T-helper 1 cell (primary cell): ENCODE data around the gene C12orf56.
"Not testable (repeated sequence)": the region's sequence is repeated elsewhere in the genome, so short reads cannot be mapped to it uniquely, and the experiment has no call there.

Source experiments
- DNase-seq, 5 donors: peaks; one replicate each; pipeline ENCODE4 v3.0.0-alpha.2; 2012 to 2020

C12orf56 gene

GRCh38 chr12:64296301-64296700 lies 94.3 kb downstream of the C12orf56 start:
- DNase-seq: no peak

GRCh38 chr12:64293654-64294364 lies 96.7 kb downstream of the C12orf56 start:
- no peak for DNase-seq

- DNase-seq: not testable (repeated sequence)
These were observed 97.4 kb downstream of the C12orf56 start for GRCh38 chr12:64293174-64293573.

GRCh38 chr12:64286521-64286920 lies 104.0 kb downstream of the C12orf56 start:
- no peak for DNase-seq

GRCh38 chr12:64284256-64284655 lies 106.3 kb downstream of the C12orf56 start:
- no peak for DNase-seq

GRCh38 chr12:64278421-64278820 lies 112.1 kb downstream of the C12orf56 start:
- DNase-seq: no peak

- DNase-seq: peak in 1 of 5 donors; percentile 11
These were observed 116.8 kb downstream of the C12orf56 start for GRCh38 chr12:64273527-64274403.

DNA sequence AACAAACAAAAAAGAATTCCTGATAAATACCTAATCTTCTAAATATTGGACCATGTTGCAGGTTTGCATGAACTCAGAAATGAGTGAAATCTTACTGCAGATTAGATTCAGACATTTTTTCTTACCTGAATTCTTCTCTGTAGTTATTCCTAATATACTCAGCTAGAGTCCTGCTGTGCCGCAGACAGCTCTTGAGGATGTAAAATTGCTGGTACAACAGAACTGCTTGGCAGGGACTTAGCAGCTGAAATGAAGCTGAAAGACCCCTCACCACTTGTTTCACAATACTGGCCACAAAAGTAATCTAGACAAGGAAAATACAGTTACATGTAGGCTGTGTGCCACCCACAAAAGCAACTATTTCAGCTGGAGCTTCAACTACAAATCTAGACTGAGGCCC lies 120.1 kb downstream of the C12orf56 start:
- no peak for DNase-seq

GRCh38 chr12:64269161-64269560 lies 121.4 kb downstream of the C12orf56 start:
- DNase-seq: no peak

DNA sequence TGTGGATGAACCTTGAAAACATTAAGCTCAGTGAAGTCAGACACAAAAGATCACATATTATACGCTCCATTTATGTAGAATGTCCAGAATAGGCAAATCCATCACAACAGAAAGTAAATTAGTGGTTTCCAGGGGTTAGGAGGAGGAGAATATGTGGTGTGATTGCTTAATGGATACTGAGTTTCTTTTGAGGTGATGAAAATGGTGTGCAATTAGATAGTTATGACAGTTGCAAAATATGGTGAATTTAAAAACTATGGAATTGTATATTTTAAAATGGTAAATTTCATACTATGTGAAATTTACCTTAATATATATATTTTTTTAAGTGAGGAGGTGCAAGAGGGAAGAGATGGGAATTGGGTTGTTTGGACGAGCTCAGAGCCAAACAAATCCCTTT lies 122.1 kb downstream of the C12orf56 start:
- DNase-seq: no peak

DNA sequence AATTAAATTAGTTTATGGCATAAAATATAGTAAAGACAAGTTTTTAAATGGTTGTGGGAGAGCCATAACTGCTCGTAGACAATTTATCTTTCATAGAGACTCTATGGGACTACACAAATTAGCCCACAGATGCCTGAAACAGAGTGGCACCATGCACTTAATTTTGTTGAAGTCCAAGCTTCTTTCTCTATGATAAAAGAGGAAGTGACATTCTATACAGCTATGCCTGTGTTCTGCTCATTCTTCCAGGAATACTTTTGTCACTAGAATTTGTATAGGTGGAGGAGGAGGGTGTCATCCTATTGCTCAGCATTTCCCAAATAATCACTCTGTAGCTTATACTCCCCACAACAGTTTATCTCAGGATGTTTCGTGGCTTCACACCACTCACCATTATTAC lies 124.7 kb downstream of the C12orf56 start:
- DNase-seq: no peak

DNA sequence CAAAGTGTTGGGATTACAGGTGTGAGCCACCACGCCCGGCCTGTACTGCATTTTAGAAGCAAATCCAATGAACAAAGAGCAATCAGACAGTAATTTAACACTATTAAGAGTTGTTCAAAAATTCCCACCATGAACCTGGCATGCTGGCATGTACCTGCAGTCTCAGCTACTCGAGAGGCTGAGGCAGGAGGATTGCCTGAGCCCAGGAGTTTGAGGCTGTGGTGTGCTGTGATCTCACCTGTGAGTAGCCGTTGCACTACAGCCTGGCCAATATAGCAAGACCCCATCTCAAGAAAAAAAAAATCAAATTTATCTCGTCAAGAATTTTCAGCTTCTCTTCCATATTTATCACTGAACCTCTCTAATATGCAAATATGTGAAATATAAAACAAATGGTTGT lies 128.7 kb downstream of the C12orf56 start:
- no peak for DNase-seq

DNA sequence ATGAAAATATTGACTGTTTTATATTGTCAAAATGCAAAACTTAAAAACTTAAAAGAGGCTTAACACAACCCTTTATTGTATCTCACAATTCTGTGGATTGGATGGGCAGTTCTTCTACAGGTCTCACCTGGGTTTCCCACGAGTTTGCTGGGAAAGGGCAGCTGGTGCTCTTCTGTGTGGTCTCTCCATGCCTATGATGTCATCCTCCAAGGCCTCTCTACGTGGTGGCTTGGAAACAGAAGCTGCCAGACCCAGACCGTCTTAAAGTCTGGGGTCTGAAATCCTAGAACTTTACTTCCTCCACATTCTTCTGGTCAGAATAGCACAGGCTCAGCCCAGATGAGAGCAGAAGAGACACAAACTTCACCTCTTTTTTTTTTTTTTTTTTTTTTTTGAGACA lies 132.0 kb downstream of the C12orf56 start:
- DNase-seq: no peak

GRCh38 chr12:64256166-64256800 lies 134.3 kb downstream of the C12orf56 start:
- DNase-seq: peak in 1 of 5 donors; percentile 29

DNA sequence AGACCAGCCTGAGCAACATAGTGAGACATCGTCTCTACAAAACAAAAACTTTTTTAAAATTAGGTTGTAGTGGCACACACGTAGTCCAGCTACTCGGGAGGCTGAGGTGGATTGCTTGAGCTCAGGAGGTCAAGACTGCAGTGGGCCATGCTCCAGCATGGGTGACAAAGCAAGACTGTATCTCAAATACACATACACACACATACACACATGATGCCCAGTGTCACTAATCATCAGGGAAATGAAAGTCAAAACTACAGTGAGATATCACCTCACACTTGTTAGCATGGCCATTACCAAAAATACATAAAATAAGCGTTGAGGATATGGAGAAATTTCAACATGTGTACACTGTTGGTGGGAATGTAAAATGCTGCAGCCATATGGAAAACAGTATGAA lies 135.3 kb downstream of the C12orf56 start:
- no peak for DNase-seq

DNA sequence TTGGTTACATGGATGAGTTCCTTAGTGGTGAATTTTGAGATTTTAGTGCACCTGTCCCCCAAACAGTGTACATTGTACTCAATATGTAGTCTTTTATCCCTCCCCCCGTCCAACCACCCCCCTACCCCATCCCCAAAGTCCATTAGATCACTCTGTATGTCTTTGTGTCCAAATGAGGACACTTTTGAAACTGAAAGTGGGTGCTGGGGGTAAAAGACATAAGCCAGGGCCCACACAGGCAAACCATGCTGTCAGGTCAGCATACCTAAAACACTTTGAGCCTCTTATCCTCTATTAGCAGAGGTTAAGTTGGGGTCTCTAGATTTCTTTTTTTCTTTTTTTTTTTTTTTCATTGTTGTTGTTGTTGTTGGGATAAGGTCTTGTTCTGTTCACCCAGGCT lies 137.2 kb downstream of the C12orf56 start:
- DNase-seq: no peak

- no peak for DNase-seq
These were observed 137.9 kb downstream of the C12orf56 start for GRCh38 chr12:64252681-64253080.

GRCh38 chr12:64243809-64244208 lies 146.7 kb downstream of the C12orf56 start:
- DNase-seq: no peak

- DNase-seq: no peak
These were observed 149.8 kb downstream of the C12orf56 start for GRCh38 chr12:64240781-64241180.

- no peak for DNase-seq
These were observed 153.2 kb downstream of the C12orf56 start for GRCh38 chr12:64237382-64237781.

GRCh38 chr12:64236549-64236948 lies 154.0 kb downstream of the C12orf56 start:
- no peak for DNase-seq

DNA sequence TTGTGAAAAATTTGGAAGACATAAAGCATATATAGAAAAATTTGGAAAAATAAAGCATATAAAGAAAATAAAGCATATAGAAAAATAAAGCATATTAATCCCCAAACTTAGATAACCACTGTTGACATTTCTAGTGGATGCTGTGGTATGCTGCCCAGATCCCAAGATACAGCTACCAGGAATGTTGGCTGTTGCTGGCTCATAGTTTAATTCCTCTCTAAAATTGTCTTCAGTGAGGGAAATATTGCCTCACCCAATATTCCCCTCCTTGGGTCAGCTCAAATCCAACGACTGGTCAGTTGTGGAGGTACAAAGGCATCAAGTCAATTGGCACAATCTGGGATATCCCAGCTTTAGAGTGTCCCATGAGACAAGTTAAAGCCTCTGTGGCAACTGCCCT lies 158.4 kb downstream of the C12orf56 start:
- DNase-seq: no peak

DNA sequence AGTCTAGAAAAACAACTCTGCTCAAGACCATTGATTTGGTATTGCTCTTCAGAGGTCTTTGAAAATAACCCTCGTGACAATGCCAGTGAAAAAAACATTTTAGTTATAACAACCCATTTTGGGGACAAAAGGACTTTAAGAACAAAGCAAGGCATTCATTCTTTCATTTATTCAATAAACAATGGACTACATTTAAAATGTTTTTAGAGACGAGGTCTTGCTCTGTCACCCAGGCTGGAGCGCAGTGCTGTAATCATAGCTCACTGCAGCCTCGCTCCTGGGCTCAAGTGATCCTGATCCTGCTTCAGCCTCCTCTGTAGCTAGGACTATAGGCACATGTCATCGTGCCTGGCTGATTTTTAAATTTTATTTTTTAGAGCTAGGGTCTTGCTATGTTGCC lies 160.8 kb downstream of the C12orf56 start:
- DNase-seq: no peak

DNA sequence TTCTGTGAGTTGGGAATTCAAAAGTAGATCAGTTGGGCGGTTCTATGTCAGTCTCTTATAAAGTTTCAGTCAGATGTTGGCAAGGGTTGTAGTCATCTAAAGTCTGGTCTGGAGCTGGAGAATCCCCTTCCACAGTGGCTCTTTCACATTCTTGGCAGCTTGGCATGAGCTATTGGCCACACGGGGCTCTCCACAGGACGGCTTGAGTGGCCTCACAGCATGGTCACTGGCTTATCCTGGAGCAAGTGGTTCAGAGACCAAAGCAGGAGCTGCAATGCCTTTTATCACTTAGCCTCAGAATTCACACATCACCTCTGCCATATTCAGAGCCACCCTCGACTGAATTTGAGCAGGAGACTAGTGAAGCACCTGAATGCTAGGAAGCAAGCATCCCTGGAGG lies 161.3 kb downstream of the C12orf56 start:
- DNase-seq: no peak
